HepG2 (cell line): ENCODE data around the gene FAM118B. TPM values are rescaled to one million over a fixed set of nuclear protein-coding genes. Genes with fewer than 3 reads are reported as not detected.

Experiments used
- FOXC1 ChIP-seq: sonication (generic); formaldehyde crosslinking; IDR thresholded peaks from 2 replicates; pipeline ENCODE4 v1.8.0; 2022; ENCODE audit warnings: mild to moderate bottlenecking, missing genetic modification reagents, borderline replicate concordance
- FOXK2 ChIP-seq: fragments of 450-650 bp; IDR thresholded peaks from 2 replicates; pipeline ENCODE4 v1.6.1; 2016
- GMEB1 ChIP-seq: sonication (generic); formaldehyde crosslinking; IDR thresholded peaks from 2 replicates; pipeline ENCODE4 v1.5.1; 2020; ENCODE audit warnings: missing genetic modification reagents, mild to moderate bottlenecking, borderline replicate concordance
- PPARG ChIP-seq: conservative IDR thresholded peaks from 2 replicates; pipeline ENCODE4 v1.6.1; 2016; ENCODE audit warnings: missing biosample characterization, missing genetic modification reagents
- ZNF274 ChIP-seq: sonication (generic); formaldehyde crosslinking; IDR thresholded peaks from 2 replicates; pipeline ENCODE4 v1.5.1; 2020; ENCODE audit warnings: mild to moderate bottlenecking, missing genetic modification reagents
- ZNF318 ChIP-seq: sonication (generic); formaldehyde crosslinking; IDR thresholded peaks from 2 replicates; pipeline ENCODE4 v1.4.0; 2020; ENCODE audit warnings: mild to moderate bottlenecking, missing genetic modification reagents
- ZNF776 ChIP-seq: sonication (generic); formaldehyde crosslinking; IDR thresholded peaks from 2 replicates; pipeline ENCODE4 v1.4.0; 2020; ENCODE audit warnings: mild to moderate bottlenecking, missing genetic modification reagents
- polyA plus RNA-seq, 8 experiments: library from polyadenylated mRNA; depleted of rRNA in 3 of 8; stranded (reverse) in 7 of 8; unstranded in 1 of 8; fragments of >200 nt; fragmentation: Illumina TruSeq in 4 of 8; extraction: Trizol in 4 of 8; gene quantifications; 2 replicates each; pipeline versions ENCODE4 v1.2.1 to v1.2.3, GENCODE V29; 2011 to 2016; ENCODE audit warnings: low read depth in 4 of 8, missing spikeins in 1 of 8, mixed read lengths in 1 of 8; ENCODE audit not compliant: insufficient read depth in 1 of 8
- total RNA-seq, 5 experiments: library from RNA; depleted of rRNA; stranded (reverse); fragments of >200 nt; fragmentation: Illumina TruSeq; extraction: Trizol; gene quantifications; 2 replicates each; pipeline ENCODE4 v1.2.3, GENCODE V29; 2016; ENCODE audit warnings: low read depth in 1 of 5
- TF ChIP-seq, protein P1 (sequence below), 2 experiments: fragments of 450-650 bp in 1 of 2; sonication (generic) in 1 of 2; formaldehyde crosslinking in 1 of 2; IDR thresholded peaks; 2 replicates each; pipeline versions ENCODE4 v1.6.1 to v1.8.0; 2016 to 2022; ENCODE audit warnings: antibody characterized with exemption in 1 of 2, mild to moderate bottlenecking in 1 of 2, missing genetic modification reagents in 1 of 2

The FAM118B gene
- total and polyA plus RNA-seq, 2 of the 13 experiments (the other 11 are each of a cell fraction or from before 2014, with no cell fraction given) = 10.2 to 25.7 TPM

DNA sequence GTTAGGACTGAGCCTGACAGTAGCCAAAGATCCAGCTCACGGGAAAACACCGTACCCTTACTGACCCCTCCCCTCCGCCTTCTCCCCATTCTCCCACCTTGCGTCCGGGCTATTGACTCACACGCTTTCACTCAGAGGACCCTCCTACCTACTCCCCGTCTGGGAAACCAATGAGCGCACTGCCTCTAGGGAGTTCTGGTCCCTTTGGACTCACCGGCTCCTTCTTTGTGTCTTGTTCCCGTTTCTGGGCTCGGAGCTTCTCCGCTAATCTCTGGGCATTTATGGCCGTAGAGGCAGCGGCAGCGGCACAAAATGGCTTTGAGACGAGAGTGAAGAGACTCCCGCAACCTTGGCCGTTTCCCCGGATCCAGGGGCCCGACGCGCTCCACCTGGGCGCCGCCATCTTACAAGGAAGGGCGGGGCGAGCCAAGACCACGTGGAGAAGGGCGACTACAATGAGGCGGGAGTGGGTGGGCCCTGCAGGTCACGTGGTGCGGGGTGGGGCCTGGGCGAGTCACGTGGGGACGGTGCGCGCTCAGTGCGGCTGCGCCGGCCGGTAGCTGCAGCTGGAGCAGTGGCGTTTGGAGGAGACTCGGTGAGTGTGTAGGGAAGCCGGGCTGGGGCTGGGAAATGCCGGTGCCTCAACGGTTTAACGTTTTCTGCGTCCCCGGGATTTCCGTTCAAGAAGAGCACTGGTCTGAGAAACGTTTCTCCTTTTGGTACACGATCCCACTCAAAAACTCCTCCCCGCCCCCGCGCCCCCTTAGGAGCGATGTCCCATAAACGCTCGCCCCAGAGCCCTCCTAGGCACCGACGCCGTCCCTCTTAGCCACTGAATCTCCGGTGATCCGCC is at the start of gene FAM118B, which contains the start of gene RPUSD4 (continued):
- TF ChIP-seq ZNF318 (CRISPR knock-in tag) = no peak
- no peak; the same call in 1 of the 2 replicates for TF ChIP-seq FOXK2
- TF ChIP-seq, protein P1, sequence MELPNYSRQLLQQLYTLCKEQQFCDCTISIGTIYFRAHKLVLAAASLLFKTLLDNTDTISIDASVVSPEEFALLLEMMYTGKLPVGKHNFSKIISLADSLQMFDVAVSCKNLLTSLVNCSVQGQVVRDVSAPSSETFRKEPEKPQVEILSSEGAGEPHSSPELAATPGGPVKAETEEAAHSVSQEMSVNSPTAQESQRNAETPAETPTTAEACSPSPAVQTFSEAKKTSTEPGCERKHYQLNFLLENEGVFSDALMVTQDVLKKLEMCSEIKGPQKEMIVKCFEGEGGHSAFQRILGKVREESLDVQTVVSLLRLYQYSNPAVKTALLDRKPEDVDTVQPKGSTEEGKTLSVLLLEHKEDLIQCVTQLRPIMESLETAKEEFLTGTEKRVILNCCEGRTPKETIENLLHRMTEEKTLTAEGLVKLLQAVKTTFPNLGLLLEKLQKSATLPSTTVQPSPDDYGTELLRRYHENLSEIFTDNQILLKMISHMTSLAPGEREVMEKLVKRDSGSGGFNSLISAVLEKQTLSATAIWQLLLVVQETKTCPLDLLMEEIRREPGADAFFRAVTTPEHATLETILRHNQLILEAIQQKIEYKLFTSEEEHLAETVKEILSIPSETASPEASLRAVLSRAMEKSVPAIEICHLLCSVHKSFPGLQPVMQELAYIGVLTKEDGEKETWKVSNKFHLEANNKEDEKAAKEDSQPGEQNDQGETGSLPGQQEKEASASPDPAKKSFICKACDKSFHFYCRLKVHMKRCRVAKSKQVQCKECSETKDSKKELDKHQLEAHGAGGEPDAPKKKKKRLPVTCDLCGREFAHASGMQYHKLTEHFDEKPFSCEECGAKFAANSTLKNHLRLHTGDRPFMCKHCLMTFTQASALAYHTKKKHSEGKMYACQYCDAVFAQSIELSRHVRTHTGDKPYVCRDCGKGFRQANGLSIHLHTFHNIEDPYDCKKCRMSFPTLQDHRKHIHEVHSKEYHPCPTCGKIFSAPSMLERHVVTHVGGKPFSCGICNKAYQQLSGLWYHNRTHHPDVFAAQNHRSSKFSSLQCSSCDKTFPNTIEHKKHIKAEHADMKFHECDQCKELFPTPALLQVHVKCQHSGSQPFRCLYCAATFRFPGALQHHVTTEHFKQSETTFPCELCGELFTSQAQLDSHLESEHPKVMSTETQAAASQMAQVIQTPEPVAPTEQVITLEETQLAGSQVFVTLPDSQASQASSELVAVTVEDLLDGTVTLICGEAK (IDR thresholded peaks at IDR 0.05) = no peak
- TF ChIP-seq, protein P1 (CRISPR knock-in tag; IDR thresholded peaks at IDR 0.05) = no peak
- TF ChIP-seq FOXC1 (CRISPR knock-in tag) = peak; percentile 84
- peak; percentile 34; the same call in 1 of the 2 replicates for TF ChIP-seq ZNF274 (CRISPR knock-in tag)
- no peak for TF ChIP-seq PPARG
- TF ChIP-seq ZNF776 (CRISPR knock-in tag) = peak; percentile 67; the same call in 1 of the 2 replicates
- TF ChIP-seq GMEB1 (CRISPR knock-in tag) = peak; percentile 77; the same call in 1 of the 2 replicates
